IMR-90 (cell line): Measurements from ENCODE around the gene MRPL20. TPM values are rescaled to one million over a fixed set of nuclear protein-coding genes. Genes with fewer than 3 reads are reported as not detected.

ENCODE experiments used
- ATAC-seq: fragments of 200-7000 bp; cut with Tn5 transposase; 2 replicates; pipeline ENCODE4 v1.9.1; 2020; ENCODE audit warnings: low read depth, mild to moderate bottlenecking, moderate library complexity
- BruUV-seq: library from RNA; stranded (reverse); fragments of 400-500 nt; replicated peaks from 2 replicates; lab custom pipeline; 2021; lab: Mats Ljungman, UMichigan
- CTCF ChIA-PET: fragments of 300-600 bp; formaldehyde crosslinking; extraction: SDS; loops from one replicate; lab custom pipeline; 2021; ENCODE audit warnings: antibody characterized with exemption; lab: Yijun Ruan, JAX
- POLR2A ChIA-PET: fragments of 300-600 bp; sonication (Branson Sonifier 250); formaldehyde crosslinking; loops from one replicate; lab custom pipeline; 2022; ENCODE audit warnings: antibody characterized with exemption; ENCODE audit not compliant: unreplicated experiment; lab: Charles Lee
- DNase-seq: peaks from one replicate; pipeline ENCODE4 v3.0.0; 2013
- H2AFZ ChIP-seq: replicated peaks from 2 replicates; pipeline ENCODE3; 2013; ENCODE audit warnings: low read length, mild to moderate bottlenecking; ENCODE audit not compliant: poor library complexity
- H2AK5ac ChIP-seq: 2 replicates; pipeline ENCODE4 v1.6.1; 2013; ENCODE audit warnings: low read depth, low read length, inconsistent platforms
- H2AK9ac ChIP-seq: replicated peaks from 2 replicates; pipeline ENCODE3; 2013; ENCODE audit warnings: mild to moderate bottlenecking, low read depth, low read length, moderate library complexity; ENCODE audit not compliant: poor library complexity
- H2BK120ac ChIP-seq: 2 replicates; pipeline ENCODE4 v1.6.1; 2013; ENCODE audit warnings: low read depth, low read length, inconsistent platforms
- H2BK15ac ChIP-seq: 3 replicates; pipeline ENCODE4 v1.6.1; 2013; ENCODE audit warnings: low read depth, low read length, inconsistent platforms
- H2BK20ac ChIP-seq: 2 replicates; pipeline ENCODE4 v1.6.1; 2013; ENCODE audit warnings: low read depth, mild to moderate bottlenecking, inconsistent platforms, low read length, moderate library complexity
- H2BK5ac ChIP-seq: 2 replicates; pipeline ENCODE4 v1.6.1; 2013; ENCODE audit warnings: mild to moderate bottlenecking, low read depth, low read length, inconsistent platforms; ENCODE audit not compliant: poor library complexity, severe bottlenecking
- H3K14ac ChIP-seq: replicated peaks from 2 replicates; pipeline ENCODE4 v1.6.1; 2013; ENCODE audit warnings: low read depth, low read length, inconsistent platforms
- H3K18ac ChIP-seq: 2 replicates; pipeline ENCODE4 v1.6.1; 2013; ENCODE audit warnings: low read depth, low read length, control low read depth
- H3K23ac ChIP-seq: 2 replicates; pipeline ENCODE4 v1.6.1; 2013; ENCODE audit warnings: low read depth, low read length, inconsistent platforms
- H3K27ac ChIP-seq: 2 replicates; pipeline ENCODE4 v1.5.1; 2013; ENCODE audit warnings: mild to moderate bottlenecking, control low read depth, low read length; ENCODE audit not compliant: insufficient read depth
- H3K27me3 ChIP-seq: 2 replicates; pipeline ENCODE4 v1.6.1; 2013; ENCODE audit warnings: low read length; ENCODE audit not compliant: control insufficient read depth, insufficient read depth
- H3K36me3 ChIP-seq: 2 replicates; pipeline ENCODE4 v1.6.1; 2013; ENCODE audit warnings: low read length, mixed read lengths; ENCODE audit not compliant: control insufficient read depth, insufficient read depth
- H3K4ac ChIP-seq: 2 replicates; pipeline ENCODE4 v1.6.1; 2013; ENCODE audit warnings: low read depth, low read length, inconsistent platforms
- H3K4me1 ChIP-seq: 2 replicates; pipeline ENCODE4 v1.6.1; 2013; ENCODE audit warnings: low read length, mixed read lengths; ENCODE audit not compliant: control insufficient read depth, insufficient read depth
- H3K4me2 ChIP-seq: 2 replicates; pipeline ENCODE4 v1.6.1; 2013; ENCODE audit warnings: low read depth, mild to moderate bottlenecking, control low read depth, low read length, moderate library complexity
- H3K4me3 ChIP-seq: 2 replicates; pipeline ENCODE4 v1.5.1; 2013; ENCODE audit warnings: low read depth, mild to moderate bottlenecking, control low read depth, low read length, moderate library complexity; ENCODE audit not compliant: insufficient read depth
- H3K56ac ChIP-seq: 2 replicates; pipeline ENCODE4 v1.6.1; 2013; ENCODE audit warnings: low read length, inconsistent platforms; ENCODE audit not compliant: insufficient read depth; ENCODE audit errors: extremely low read depth
- H3K79me1 ChIP-seq, 2 experiments: 2 replicates each; pipeline ENCODE4 v1.6.1; 2013; ENCODE audit warnings: low read length in 2 of 2, inconsistent platforms in 1 of 2, low read depth in 1 of 2
- H3K9ac ChIP-seq: 2 replicates; pipeline ENCODE4 v1.6.1; 2013; ENCODE audit warnings: low read depth, low read length, control low read depth
- H3K9me1 ChIP-seq: 2 replicates; pipeline ENCODE4 v1.6.1; 2013; ENCODE audit warnings: low read length, inconsistent platforms; ENCODE audit not compliant: insufficient read depth
- H3K9me3 ChIP-seq: 2 replicates; pipeline ENCODE4 v1.6.1; 2013; ENCODE audit warnings: low read length; ENCODE audit not compliant: control insufficient read depth, insufficient read depth
- H4K20me1 ChIP-seq: 2 replicates; pipeline ENCODE4 v1.6.1; 2013; ENCODE audit warnings: low read length, inconsistent platforms; ENCODE audit not compliant: insufficient read depth
- H4K5ac ChIP-seq: 2 replicates; pipeline ENCODE4 v1.6.1; 2013; ENCODE audit warnings: mild to moderate bottlenecking, low read depth, low read length, control low read depth
- H4K8ac ChIP-seq, 2 experiments: 2 replicates each; pipeline ENCODE4 v1.6.1; 2013; ENCODE audit warnings: low read depth in 2 of 2, low read length in 2 of 2, control low read depth in 1 of 2, inconsistent platforms in 1 of 2
- H4K91ac ChIP-seq: 2 replicates; pipeline ENCODE4 v1.6.1; 2013; ENCODE audit warnings: low read depth, low read length, inconsistent platforms; ENCODE audit not compliant: insufficient read depth
- CEBPB ChIP-seq: IDR thresholded peaks from 2 replicates; pipeline ENCODE4 v1.6.1; 2012; ENCODE audit warnings: low read depth, low read length, improper control_type of control experiment
- CHD1 ChIP-seq: IDR thresholded peaks from 2 replicates; pipeline ENCODE4 v1.6.1; 2012; ENCODE audit warnings: low read depth, low read length, improper control_type of control experiment
- FOS ChIP-seq: fragments of 150-350 bp; IDR thresholded peaks from 2 replicates; pipeline ENCODE4 v1.6.1; 2016; ENCODE audit warnings: low read depth, low read length
- MAFK ChIP-seq: IDR thresholded peaks from 2 replicates; pipeline ENCODE4 v1.6.1; 2012; ENCODE audit warnings: low read depth, low read length, improper control_type of control experiment
- POLR2A ChIP-seq: IDR thresholded peaks from 2 replicates; pipeline ENCODE4 v1.6.1; 2012; ENCODE audit warnings: mild to moderate bottlenecking, low read depth, low read length
- RCOR1 ChIP-seq: IDR thresholded peaks from 2 replicates; pipeline ENCODE4 v1.6.1; 2012; ENCODE audit warnings: mild to moderate bottlenecking, low read length, improper control_type of control experiment; ENCODE audit not compliant: insufficient replicate concordance
- SMC3 ChIP-seq: fragments of 150-350 bp; IDR thresholded peaks from 2 replicates; pipeline ENCODE4 v1.6.1; 2016; ENCODE audit warnings: low read depth, mild to moderate bottlenecking, antibody characterized with exemption, low read length, moderate library complexity
- whole genome bisulfite sequencing, 2 experiments: methylation state at CpG; one replicate each; pipeline versions ENCODE4 v1.1.5 to v1.1.7; 2013; ENCODE audit warnings: missing lambda C conversion rate in 2 of 2; ENCODE audit not compliant: insufficient read length in 1 of 2; ENCODE audit errors: extremely low coverage in 2 of 2; 5-methylcytosine and 5-hydroxymethylcytosine counted together
- dilution Hi-C: fragments of 300-500 bp; cut with HindIII; formaldehyde crosslinking; loops from one replicate; pipeline ENCODE4 v1.14.3; 2018; ENCODE audit warnings: low sequenced_read_pairs; ENCODE audit not compliant: unreplicated experiment
- in situ Hi-C: fragments of 300-500 bp; cut with MboI; formaldehyde crosslinking; loops from 3 replicates; pipeline ENCODE4 v1.14.3; 2019; ENCODE audit warnings: low sequenced_read_pairs, inconsistent platforms, mixed read lengths
- intact Hi-C: fragments of 100-400 bp; cut with micrococcal nuclease; formaldehyde crosslinking; loops from 2 replicates; pipeline ENCODE4 v1.10.0; 2022
- polyA plus RNA-seq, 3 experiments: library from polyadenylated mRNA; depleted of rRNA; stranded (reverse); fragments of >200 nt; gene quantifications; 2 replicates each; pipeline ENCODE4 v1.2.3, GENCODE V29; 2012; ENCODE audit warnings: low replicate concordance in 1 of 3
- total RNA-seq: library from RNA; depleted of rRNA; stranded (reverse); fragments of >200 nt; gene quantifications from 2 replicates; pipeline ENCODE4 v1.2.3, GENCODE V29; 2012
- TF ChIP-seq, protein P1 (sequence below): conservative IDR thresholded peaks from 2 replicates; pipeline ENCODE4 v1.5.1; 2012; ENCODE audit warnings: mild to moderate bottlenecking, low read depth, low read length, improper control_type of control experiment

The MRPL20 gene
- total and polyA plus RNA-seq, 2 of the 4 experiments (the other 2 are of a cell fraction), result 141 to 157 TPM

DNA sequence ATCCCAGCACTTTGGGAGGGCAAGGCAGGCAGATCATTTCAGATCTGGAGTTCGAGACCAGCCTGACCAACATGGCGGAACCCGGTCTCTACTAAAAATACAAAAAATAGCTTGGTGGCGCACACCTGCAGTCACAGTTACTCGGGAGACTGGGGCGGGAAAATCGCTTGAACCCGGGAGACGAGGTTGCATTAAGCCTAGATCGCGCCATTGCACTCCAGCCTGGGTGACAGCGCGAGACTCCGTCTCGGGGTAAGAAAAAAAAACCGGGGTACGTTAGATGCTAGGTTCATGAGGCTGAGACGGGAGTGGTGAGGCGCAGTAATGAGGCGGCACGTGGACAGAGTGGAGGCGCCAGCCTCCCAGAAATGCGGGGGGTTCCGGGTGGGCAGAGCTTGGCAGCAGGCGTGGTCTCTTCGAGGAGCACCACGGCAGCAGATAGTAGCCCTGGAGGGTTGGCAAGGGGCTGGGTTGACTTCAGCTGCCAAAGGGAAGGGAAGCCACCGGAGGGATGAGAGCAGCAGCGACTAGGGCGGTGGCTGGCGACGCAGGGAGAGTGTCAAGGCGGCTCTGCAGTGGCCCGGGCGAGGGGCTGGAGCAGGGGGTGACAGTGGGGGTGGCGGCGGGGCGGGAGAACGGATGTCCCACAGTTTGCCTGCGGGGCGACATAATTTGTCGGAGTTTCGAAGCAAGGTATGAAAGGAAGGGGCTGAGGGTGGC lies 832 bp downstream of the MRPL20 start:
- Histone ChIP-seq H3K14ac (no peak overlapping the region), H3K56ac (no peak overlapping the region), H3K18ac (no peak overlapping the region), H2BK5ac (peak overlapping the region; percentile 83), H4K5ac (peak overlapping the region; percentile 83), H2AFZ (peak overlapping the region; percentile 97), H2BK120ac (no peak overlapping the region), H3K4ac (peak overlapping the region; percentile 92), H2BK20ac (no peak overlapping the region), H2AK5ac (peak overlapping the region; percentile 88), H4K8ac (peak overlapping the region; percentile 98 to 99; a peak in 3 of 4 replicates), H2BK15ac (no peak overlapping the region), H4K20me1 (peaks cover 25% of the 10 kb centered on the region; the same call in 1 of the 2 replicates), H3K79me1 (peaks cover 14 to 65% of the 10 kb centered on the region in 2 experiments), H3K9me1 (0 out of 2 replicates have a peak, but pooled peaks cover 8% of the 10 kb centered on the region), H4K91ac (0 out of 2 replicates have a peak overlapping the region, but pooled peaks have one; percentile 90), H3K4me2 (peak overlapping the region; percentile 62), H3K9me3 (no peaks in the 10 kb centered on the region), H3K4me3 (peak overlapping the region; percentile 90), H3K27me3 (no peaks in the 10 kb centered on the region), H3K9ac (peak overlapping the region; percentile 83), H3K23ac (0 out of 2 replicates have a peak overlapping the region, but pooled peaks have one; percentile 88), H2AK9ac (peak overlapping the region; percentile 86), H3K4me1 (peaks cover 5% of the 10 kb centered on the region), H3K36me3 (peaks cover 34% of the 10 kb centered on the region), H3K27ac (peak overlapping the region; percentile 80)
- TF ChIP-seq, protein P1, sequence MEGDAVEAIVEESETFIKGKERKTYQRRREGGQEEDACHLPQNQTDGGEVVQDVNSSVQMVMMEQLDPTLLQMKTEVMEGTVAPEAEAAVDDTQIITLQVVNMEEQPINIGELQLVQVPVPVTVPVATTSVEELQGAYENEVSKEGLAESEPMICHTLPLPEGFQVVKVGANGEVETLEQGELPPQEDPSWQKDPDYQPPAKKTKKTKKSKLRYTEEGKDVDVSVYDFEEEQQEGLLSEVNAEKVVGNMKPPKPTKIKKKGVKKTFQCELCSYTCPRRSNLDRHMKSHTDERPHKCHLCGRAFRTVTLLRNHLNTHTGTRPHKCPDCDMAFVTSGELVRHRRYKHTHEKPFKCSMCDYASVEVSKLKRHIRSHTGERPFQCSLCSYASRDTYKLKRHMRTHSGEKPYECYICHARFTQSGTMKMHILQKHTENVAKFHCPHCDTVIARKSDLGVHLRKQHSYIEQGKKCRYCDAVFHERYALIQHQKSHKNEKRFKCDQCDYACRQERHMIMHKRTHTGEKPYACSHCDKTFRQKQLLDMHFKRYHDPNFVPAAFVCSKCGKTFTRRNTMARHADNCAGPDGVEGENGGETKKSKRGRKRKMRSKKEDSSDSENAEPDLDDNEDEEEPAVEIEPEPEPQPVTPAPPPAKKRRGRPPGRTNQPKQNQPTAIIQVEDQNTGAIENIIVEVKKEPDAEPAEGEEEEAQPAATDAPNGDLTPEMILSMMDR, result no peak
- TF ChIP-seq CEBPB (no peak), RCOR1 (no peak), SMC3 (no peak), FOS (no peak), CHD1 (no peak), POLR2A (no peak), MAFK (no peak)
- in situ Hi-C loops (no loop called here), intact Hi-C loops (loop anchor here (5.0 kb wide), 1 partner anchor 36 kb away; no protein-coding TSS in a partner anchor), dilution Hi-C loops (no loop called here)
- ChIA-PET CTCF (no interaction called here), POLR2A (interaction anchor here (0.5 kb wide), 1 partner anchor 10 kb away, joined by 5 read pairs; no protein-coding TSS in a partner anchor)
- ATAC-seq (no peak), DNase-seq (no peak)
- BruUV-seq, result no TSS peak
- WGBS, 2 experiments, result 47% methylated on average over 32 of the region's 43 CpGs; no CpG with 5 or more reads in 1 of the 2 experiments
